Ishikawa (cell line): ENCODE measurements around the gene A2M.

Source experiments
- CEBPB ChIP-seq: IDR thresholded peaks from 2 replicates; pipeline ENCODE4 v1.6.1; 2012
- CREB1 ChIP-seq: IDR thresholded peaks from 2 replicates; pipeline ENCODE4 v1.6.1; 2012; ENCODE audit warnings: low read depth
- EGR1 ChIP-seq: IDR thresholded peaks from 2 replicates; pipeline ENCODE4 v1.6.1; 2012
- EP300 ChIP-seq: IDR thresholded peaks from 2 replicates; pipeline ENCODE4 v1.6.1; 2012; ENCODE audit warnings: borderline replicate concordance
- FOXM1 ChIP-seq: IDR thresholded peaks from 2 replicates; pipeline ENCODE4 v1.6.1; 2012; ENCODE audit warnings: low read depth, borderline replicate concordance
- NFIC ChIP-seq: IDR thresholded peaks from 2 replicates; pipeline ENCODE4 v1.6.1; 2012
- RAD21 ChIP-seq: IDR thresholded peaks from 2 replicates; pipeline ENCODE4 v1.6.1; 2012; ENCODE audit warnings: low read depth
- TAF1 ChIP-seq: IDR thresholded peaks from 2 replicates; pipeline ENCODE4 v1.6.1; 2012; ENCODE audit warnings: low read depth, mild to moderate bottlenecking
- TCF12 ChIP-seq: IDR thresholded peaks from 2 replicates; pipeline ENCODE4 v1.6.1; 2012; ENCODE audit warnings: low read depth
- TEAD4 ChIP-seq: IDR thresholded peaks from 2 replicates; pipeline ENCODE4 v1.6.1; 2012
- YY1 ChIP-seq: IDR thresholded peaks from 2 replicates; pipeline ENCODE4 v1.6.1; 2012; ENCODE audit warnings: low read depth
- ZBTB7A ChIP-seq: IDR thresholded peaks from 2 replicates; pipeline ENCODE4 v1.6.1; 2012; ENCODE audit warnings: low read depth
- TF ChIP-seq, protein P1 (sequence below): IDR thresholded peaks from 2 replicates; pipeline ENCODE4 v1.6.1; 2012; ENCODE audit warnings: low read depth, mild to moderate bottlenecking
- TF ChIP-seq, protein P2 (sequence below): IDR thresholded peaks from 2 replicates; pipeline ENCODE4 v1.6.1; 2012
- TF ChIP-seq, protein P3 (sequence below): IDR thresholded peaks from 2 replicates; pipeline ENCODE4 v1.6.1; 2012

The A2M gene

DNA sequence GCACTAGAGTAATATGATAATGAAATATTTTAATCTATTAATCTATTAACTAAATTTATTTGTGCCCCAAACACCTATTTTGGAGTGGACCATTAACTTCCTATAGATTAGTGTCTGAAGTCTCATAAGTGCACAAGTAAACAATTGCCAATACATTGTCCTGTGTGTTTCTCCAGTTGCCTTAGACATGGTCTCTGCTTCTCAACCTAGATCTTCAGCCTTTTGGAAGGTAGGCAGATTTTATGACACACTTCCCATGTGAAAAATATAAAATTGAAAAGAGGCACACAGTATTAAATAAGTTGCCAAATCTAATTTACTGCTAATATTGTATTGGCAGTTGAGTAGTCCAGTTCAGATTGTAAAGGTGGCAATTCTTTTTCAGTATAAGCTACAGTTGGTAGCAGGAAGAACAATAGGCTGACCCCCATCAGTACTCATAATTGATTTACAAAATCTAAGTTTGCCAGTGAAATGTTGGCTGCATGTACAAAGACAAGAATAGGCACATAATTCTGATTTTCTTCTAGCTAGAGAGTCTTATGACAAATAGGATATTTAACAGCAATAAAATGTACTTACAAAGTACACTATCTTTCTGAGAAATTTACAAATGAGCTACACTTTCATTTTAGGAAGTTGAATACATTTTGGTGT lies 10.8 kb downstream of the A2M start:
- TF ChIP-seq EGR1 (no peak), EP300 (no peak)

DNA sequence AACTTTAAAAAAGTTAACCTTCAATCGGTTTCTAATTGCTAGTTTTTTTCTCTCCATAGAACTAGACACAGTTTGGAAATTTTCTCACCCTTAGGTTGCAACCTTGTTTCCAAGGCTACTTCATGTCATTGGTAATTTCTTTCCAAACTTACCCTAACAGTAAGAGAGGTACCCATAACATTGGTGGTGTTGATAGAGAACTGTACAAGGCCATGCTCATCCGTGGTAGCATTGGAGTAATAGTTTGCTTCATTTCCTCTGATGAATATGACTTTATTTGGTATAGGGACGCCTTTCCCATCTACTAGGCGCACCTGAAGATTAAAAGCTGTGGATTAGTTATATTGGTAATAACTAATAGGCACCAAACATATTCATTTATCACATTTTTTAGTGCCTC lies 11.6 kb downstream of the A2M start:
- TF ChIP-seq CREB1, result no peak
- no peak for TF ChIP-seq TAF1

DNA sequence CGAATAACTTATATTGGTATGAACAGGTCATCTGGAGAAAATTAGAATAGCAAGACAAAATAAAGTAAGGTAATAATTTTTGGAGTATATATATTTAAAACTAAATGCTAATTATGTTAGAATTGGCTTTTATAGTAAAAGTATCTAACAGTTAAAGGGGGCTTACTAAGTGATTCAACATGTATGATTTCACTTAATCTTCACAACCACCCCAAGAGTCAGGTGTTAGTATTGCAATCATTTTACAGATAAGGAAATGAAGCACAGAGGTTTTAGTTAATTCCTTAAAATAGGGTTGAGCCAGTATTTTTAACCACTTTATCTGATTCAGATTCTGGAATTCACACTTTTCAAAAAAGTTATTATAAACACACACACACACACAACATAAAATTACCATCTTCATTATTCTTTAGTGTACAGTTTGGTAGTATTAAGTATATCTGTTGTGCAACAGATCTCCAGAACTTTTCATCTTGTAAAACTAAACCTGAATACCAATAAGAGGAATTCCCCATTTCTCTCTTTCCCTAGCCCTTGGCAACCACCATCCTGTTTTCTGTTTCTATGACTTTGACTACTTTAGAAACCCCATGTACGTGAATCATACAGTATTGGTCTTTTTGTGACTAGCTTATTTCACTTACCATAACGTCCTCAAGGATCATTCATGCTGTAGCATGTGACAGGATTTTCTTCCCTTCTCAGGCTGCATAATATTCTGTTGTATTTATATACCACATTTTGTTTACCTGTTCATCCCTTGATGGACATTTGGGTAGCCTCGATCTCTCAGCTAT lies 12.5 kb downstream of the A2M start:
- TF ChIP-seq EP300 (no peak), NFIC (no peak), CEBPB (no peak), ZBTB7A (no peak), FOXM1 (no peak), TAF1 (no peak), EGR1 (no peak), TEAD4 (no peak), TCF12 (no peak), RAD21 (no peak), CREB1 (no peak)
- TF ChIP-seq, protein P1, sequence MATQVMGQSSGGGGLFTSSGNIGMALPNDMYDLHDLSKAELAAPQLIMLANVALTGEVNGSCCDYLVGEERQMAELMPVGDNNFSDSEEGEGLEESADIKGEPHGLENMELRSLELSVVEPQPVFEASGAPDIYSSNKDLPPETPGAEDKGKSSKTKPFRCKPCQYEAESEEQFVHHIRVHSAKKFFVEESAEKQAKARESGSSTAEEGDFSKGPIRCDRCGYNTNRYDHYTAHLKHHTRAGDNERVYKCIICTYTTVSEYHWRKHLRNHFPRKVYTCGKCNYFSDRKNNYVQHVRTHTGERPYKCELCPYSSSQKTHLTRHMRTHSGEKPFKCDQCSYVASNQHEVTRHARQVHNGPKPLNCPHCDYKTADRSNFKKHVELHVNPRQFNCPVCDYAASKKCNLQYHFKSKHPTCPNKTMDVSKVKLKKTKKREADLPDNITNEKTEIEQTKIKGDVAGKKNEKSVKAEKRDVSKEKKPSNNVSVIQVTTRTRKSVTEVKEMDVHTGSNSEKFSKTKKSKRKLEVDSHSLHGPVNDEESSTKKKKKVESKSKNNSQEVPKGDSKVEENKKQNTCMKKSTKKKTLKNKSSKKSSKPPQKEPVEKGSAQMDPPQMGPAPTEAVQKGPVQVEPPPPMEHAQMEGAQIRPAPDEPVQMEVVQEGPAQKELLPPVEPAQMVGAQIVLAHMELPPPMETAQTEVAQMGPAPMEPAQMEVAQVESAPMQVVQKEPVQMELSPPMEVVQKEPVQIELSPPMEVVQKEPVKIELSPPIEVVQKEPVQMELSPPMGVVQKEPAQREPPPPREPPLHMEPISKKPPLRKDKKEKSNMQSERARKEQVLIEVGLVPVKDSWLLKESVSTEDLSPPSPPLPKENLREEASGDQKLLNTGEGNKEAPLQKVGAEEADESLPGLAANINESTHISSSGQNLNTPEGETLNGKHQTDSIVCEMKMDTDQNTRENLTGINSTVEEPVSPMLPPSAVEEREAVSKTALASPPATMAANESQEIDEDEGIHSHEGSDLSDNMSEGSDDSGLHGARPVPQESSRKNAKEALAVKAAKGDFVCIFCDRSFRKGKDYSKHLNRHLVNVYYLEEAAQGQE, result no peak
- TF ChIP-seq, protein P2, sequence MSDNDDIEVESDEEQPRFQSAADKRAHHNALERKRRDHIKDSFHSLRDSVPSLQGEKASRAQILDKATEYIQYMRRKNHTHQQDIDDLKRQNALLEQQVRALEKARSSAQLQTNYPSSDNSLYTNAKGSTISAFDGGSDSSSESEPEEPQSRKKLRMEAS, result no peak
- TF ChIP-seq, protein P3, sequence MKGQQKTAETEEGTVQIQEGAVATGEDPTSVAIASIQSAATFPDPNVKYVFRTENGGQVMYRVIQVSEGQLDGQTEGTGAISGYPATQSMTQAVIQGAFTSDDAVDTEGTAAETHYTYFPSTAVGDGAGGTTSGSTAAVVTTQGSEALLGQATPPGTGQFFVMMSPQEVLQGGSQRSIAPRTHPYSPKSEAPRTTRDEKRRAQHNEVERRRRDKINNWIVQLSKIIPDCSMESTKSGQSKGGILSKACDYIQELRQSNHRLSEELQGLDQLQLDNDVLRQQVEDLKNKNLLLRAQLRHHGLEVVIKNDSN, result no peak

DNA sequence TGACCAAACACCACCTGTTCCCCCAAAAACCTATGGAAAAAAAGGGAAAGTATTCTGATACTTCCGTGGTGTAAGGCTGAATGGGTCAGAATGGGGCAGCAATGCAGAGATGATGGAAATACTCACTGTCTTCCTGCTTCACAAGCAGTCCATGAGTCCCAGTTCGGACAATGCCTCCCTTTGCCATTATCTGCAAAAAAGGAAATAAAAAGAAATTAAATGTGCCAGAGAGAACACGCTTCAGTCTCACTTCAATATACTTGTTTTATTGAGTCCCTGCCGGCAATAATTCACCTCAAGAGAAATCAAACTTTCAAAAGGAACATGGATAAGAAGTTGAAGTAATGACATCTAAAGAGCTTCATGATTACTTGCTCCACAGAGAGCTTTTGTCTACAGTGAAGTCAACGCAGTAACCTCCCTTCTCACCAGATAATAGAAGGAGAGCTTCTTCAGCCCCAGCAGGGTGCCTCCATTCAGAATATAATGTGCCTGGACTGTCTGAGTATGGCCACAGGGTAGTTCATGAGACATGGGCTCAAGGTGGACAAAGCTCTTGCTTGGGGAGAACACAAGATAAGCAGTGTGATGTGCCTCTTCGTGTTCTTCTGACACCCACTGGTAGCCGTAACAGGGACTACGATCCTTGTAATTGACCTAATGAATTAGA lies 14.6 kb downstream of the A2M start:
- TF ChIP-seq EP300 (no peak), EGR1 (no peak), TCF12 (no peak), CREB1 (no peak), TAF1 (no peak), TEAD4 (no peak), FOXM1 (no peak), CEBPB (no peak), NFIC (no peak), RAD21 (no peak), YY1 (no peak), ZBTB7A (no peak)
- TF ChIP-seq, protein P3, result no peak
- TF ChIP-seq, protein P1, result no peak
- TF ChIP-seq, protein P2, result no peak

DNA sequence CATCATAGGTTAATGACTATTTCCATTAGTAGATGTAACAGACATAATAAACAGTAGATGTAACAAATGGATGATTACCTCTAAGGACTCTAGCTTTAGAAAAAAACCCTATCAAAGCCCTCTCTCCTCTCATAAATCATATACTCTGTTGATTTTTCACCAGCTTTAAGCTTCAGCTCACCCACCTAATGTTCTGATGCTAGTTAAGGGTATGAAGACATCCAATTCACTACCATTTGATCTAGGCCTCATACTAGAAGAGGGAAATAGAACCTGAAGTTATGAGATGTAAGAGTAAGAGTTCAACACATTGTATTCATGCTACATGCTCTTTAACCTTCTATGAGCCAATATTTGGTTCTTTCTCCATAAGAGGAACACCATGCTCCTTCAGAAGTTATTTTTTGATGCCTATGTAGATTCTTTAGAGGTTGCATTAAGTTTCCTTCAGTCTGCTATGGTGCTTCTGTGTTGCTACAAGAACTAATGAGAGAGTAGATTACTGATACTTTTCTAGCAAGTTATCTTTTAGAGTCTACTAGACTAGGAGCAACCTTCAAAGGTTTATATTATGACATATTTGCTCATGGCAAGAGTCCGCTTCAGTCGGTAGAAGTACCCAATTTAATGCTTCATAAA lies 16.0 kb downstream of the A2M start:
- TF ChIP-seq, protein P2, result no peak
- TF ChIP-seq EP300 (no peak), TAF1 (no peak), YY1 (no peak), EGR1 (no peak), NFIC (no peak), CEBPB (no peak), TCF12 (no peak), RAD21 (no peak), ZBTB7A (no peak), FOXM1 (no peak), TEAD4 (no peak), CREB1 (no peak)
- TF ChIP-seq, protein P3, result no peak
- TF ChIP-seq, protein P1, result no peak
